ENCODE data around the gene LEAP2. TPM values are rescaled to one million over a fixed set of nuclear protein-coding genes. Genes with fewer than 3 reads are reported as not detected.

LEAP2 gene
- total and polyA plus RNA-seq, 8 donors = 0.92 to 2.3 (median 1.4) TPM; not detected in 2

DNA sequence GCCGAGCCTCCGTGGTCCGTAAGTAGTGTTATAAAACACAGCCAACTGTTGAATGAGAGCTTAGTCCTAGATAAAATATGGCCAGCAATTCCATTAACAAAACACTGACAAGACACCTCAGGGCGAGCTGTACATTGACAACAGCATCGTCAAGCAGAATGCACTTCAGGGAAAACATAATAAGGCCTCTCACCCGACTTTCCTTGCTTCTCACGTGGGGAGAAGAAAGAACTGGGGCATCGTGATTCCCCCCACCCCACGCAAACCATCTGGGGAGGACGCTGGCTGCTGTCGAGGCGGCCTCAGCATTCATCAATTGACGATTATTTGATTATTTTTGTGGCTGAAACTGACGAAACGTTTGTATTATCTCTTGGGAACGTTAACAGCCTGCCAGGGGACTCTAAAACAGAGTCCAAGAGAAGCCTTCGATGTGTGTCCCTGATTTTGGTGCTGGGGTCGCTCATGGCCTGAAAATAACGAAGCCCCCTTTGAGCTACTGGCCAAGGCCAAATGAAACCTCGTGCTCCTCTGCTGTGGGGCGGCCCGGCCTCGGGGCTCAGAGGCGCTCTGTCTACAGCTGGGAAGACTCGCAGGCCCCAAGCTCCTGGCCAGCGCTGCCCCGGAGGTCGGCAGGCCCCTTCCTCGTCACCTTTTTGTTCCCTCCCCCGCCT lies 7.7 kb upstream of the LEAP2 start:
- intact Hi-C loops (cut with DNase I; ENCODE audit: low total_unique reads) = no loop called here
- no peaks in the 10 kb centered on the region for H3K27me3 ChIP-seq
- 30 to 34% (median 32%) methylated on average over 30 of the region's 30 CpGs for WGBS, 5 donors

GRCh38 chr5:132866342-132867045 lies 7.0 kb upstream of the LEAP2 start, which contains the start of the genes GDF9 and UQCRQ:
GDF9 (minus strand) TSS chr5:132866469; CDS start chr5:132864533, 1,936 bp downstream.
UQCRQ (plus strand) TSS chr5:132866642; CDS start chr5:132866882, 240 bp downstream.
- intact Hi-C loops (cut with DNase I; ENCODE audit: low total_unique reads) = no loop called here
- TF ChIP-seq POLR2AphosphoS5 (IDR thresholded peaks at IDR 0.05) = peak; percentile 95 to 99 (median 98)
- no peak for TF ChIP-seq EP300 (IDR thresholded peaks at IDR 0.05)
- TF ChIP-seq POLR2A (IDR thresholded peaks at IDR 0.05) = peak in 2 of 4 donors; percentile 80 to 90
- TF ChIP-seq CTCF (IDR thresholded peaks at IDR 0.05) = peak in 2 of 7 experiments; percentile 17 to 25
- WGBS, 5 donors = 0 to 1% (median 0%) methylated on average over 33 to 55 of the region's 55 CpGs
- Histone ChIP-seq H3K27ac (peak within 1 kb of the TSS; percentile 90 to 95 (median 93)), H3K27me3 (no peaks in the 10 kb centered on the region), H3K9me3 (no peaks in the 10 kb centered on the region), H3K4me3 (peak within 1 kb of the TSS; percentile 64 to 94 (median 80)), H3K36me3 (peaks cover 18 to 37% (median 36%) of the 10 kb centered on the region in 4 donors), H3K4me1 (peaks cover 12 to 35% (median 22%) of the 10 kb centered on the region in 4 donors)
- DNase-seq = peak; percentile 92 to 100

More for the DNA sequence above, 7.7 kb upstream of the LEAP2 start:
- Histone ChIP-seq H3K27ac (peak overlapping the region; percentile 90 to 95 (median 93)), H3K4me1 (peaks cover 12 to 35% (median 21%) of the 10 kb centered on the region in 4 donors), H3K36me3 (peaks cover 18 to 34% (median 33%) of the 10 kb centered on the region in 4 donors), H3K9me3 (no peaks in the 10 kb centered on the region), H3K4me3 (peak overlapping the region; percentile 64 to 94 (median 80))
- TF ChIP-seq POLR2A (IDR thresholded peaks at IDR 0.05) (no peak), CTCF (IDR thresholded peaks at IDR 0.05) (no peak), POLR2AphosphoS5 (IDR thresholded peaks at IDR 0.05) (no peak), EP300 (IDR thresholded peaks at IDR 0.05) (no peak)
- DNase-seq = no peak

GRCh38 chr5:132867046-132867451 lies 6.4 kb upstream of the LEAP2 start:
- peaks cover 18 to 43% (median 40%) of the 10 kb centered on the region in 4 donors for H3K36me3 ChIP-seq
- no peak for TF ChIP-seq CTCF (IDR thresholded peaks at IDR 0.05)
- TF ChIP-seq EP300 (IDR thresholded peaks at IDR 0.05) = no peak
- TF ChIP-seq POLR2AphosphoS5 (IDR thresholded peaks at IDR 0.05) = no peak
- no peak for TF ChIP-seq POLR2A (IDR thresholded peaks at IDR 0.05)
- H3K9me3 ChIP-seq = no peaks in the 10 kb centered on the region
- peaks cover 12 to 36% (median 28%) of the 10 kb centered on the region in 4 donors for H3K4me1 ChIP-seq
- no peak for DNase-seq
- intact Hi-C loops (cut with DNase I; ENCODE audit: low total_unique reads) = no loop called here
- H3K4me3 ChIP-seq = peak overlapping the region; percentile 64 to 94 (median 80)
- 0 to 3% (median 1%) methylated on average over 5 to 13 of the region's 13 CpGs for WGBS, 5 donors
- H3K27ac ChIP-seq = peak overlapping the region; percentile 90 to 95 (median 93)
- H3K27me3 ChIP-seq = no peaks in the 10 kb centered on the region

DNA sequence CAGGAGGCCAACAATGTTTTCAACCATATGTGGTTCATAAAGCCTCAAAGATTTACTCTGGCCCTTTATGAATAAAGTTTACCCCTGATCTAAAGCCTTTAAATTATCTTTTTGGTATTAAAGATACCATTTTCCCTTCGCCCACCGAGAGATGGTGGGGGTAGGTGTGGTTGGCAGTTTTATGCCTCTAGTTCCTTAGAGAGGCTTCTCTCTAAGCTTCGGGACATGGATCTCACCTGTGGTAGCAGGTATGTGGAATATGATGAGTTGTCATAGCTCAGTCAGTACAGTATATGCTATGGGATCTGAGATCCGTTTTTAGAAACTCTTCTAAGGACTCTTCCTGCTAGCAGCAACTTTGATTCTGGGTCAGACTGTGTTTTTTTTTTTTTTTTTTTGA lies 4.7 kb upstream of the LEAP2 start:
- intact Hi-C loops (cut with DNase I; ENCODE audit: low total_unique reads) = no loop called here
- DNase-seq = no peak
- Histone ChIP-seq H3K27ac (no peak overlapping the region), H3K36me3 (peaks cover 18 to 49% (median 48%) of the 10 kb centered on the region in 4 donors), H3K4me3 (no peak overlapping the region), H3K27me3 (no peaks in the 10 kb centered on the region), H3K4me1 (peaks cover 25 to 54% (median 36%) of the 10 kb centered on the region in 4 donors), H3K9me3 (no peaks in the 10 kb centered on the region)
- TF ChIP-seq POLR2AphosphoS5 (IDR thresholded peaks at IDR 0.05) (no peak), POLR2A (IDR thresholded peaks at IDR 0.05) (no peak), CTCF (IDR thresholded peaks at IDR 0.05) (no peak), EP300 (IDR thresholded peaks at IDR 0.05) (no peak)
- 79 to 89% (median 86%) methylated on average over 4 of the region's 4 CpGs for WGBS, 5 donors
